HG03354 (cell line): ENCODE results near the gene PODN.
A peak's percentile ranks its signal among the peaks of the same experiment; 100 is the strongest.

Source experiments
- ATAC-seq: cut with Tn5 transposase; IDR thresholded peaks from one replicate; pipeline ENCODE4 v1.9.1; 2021; ENCODE audit warnings: mild to moderate bottlenecking; ENCODE audit not compliant: unreplicated experiment, poor library complexity, severe bottlenecking

The PODN gene

GRCh38 chr1:53061859-53062707 lies at the start of gene PODN:
Gene PODN (plus strand): TSS chr1:53062213. CDS start chr1:53069856, 7,643 bp downstream.
- ATAC-seq = no peak

GRCh38 chr1:53014791-53015507 lies 47.1 kb upstream of the PODN start:
- peak; percentile 98 for ATAC-seq

GRCh38 chr1:53015508-53015860 lies 46.5 kb upstream of the PODN start:
- ATAC-seq = no peak

GRCh38 chr1:53016705-53017104 lies 45.3 kb upstream of the PODN start:
- ATAC-seq = no peak

- ATAC-seq = no peak
These were observed 41.4 kb upstream of the PODN start for GRCh38 chr1:53020588-53020987.

GRCh38 chr1:53022179-53022578 lies 39.8 kb upstream of the PODN start:
- no peak for ATAC-seq

- ATAC-seq = no peak
These were observed 38.5 kb upstream of the PODN start for GRCh38 chr1:53023546-53023945.

GRCh38 chr1:53024117-53024516 lies 37.9 kb upstream of the PODN start:
- no peak for ATAC-seq

GRCh38 chr1:53025034-53025768 lies 36.8 kb upstream of the PODN start:
- no peak for ATAC-seq

GRCh38 chr1:53025769-53026112 lies 36.3 kb upstream of the PODN start:
- ATAC-seq = no peak

- ATAC-seq = no peak
These were observed 35.8 kb upstream of the PODN start for GRCh38 chr1:53026254-53026653.

GRCh38 chr1:53031732-53032131 lies 30.3 kb upstream of the PODN start:
- no peak for ATAC-seq

- no peak for ATAC-seq
These were observed 24.9 kb upstream of the PODN start for GRCh38 chr1:53037159-53037558.

- ATAC-seq = no peak
These were observed 23.4 kb upstream of the PODN start for GRCh38 chr1:53038566-53038965.

- ATAC-seq = no peak
These were observed 18.7 kb upstream of the PODN start for GRCh38 chr1:53043271-53043670.

- no peak for ATAC-seq
These were observed 17.1 kb upstream of the PODN start for GRCh38 chr1:53044926-53045325.

GRCh38 chr1:53046930-53047329 lies 15.1 kb upstream of the PODN start:
- no peak for ATAC-seq

- ATAC-seq = no peak
These were observed 14.0 kb upstream of the PODN start for GRCh38 chr1:53047737-53048736.

- ATAC-seq = no peak
These were observed 12.9 kb upstream of the PODN start for GRCh38 chr1:53048960-53049573.
